SIG-M5 treated with dmso at 0.1 percent for 504 hours (cell line): ENCODE data around the gene SMARCA4.
A peak's percentile ranks its signal among the peaks of the same experiment; 100 is the strongest.

Experiments
- DNase-seq: peaks from one replicate; lab custom pipeline; 2025; ENCODE audit not compliant: unreplicated experiment; lab: John Stamatoyannopoulos, UW

Gene SMARCA4

DNA sequence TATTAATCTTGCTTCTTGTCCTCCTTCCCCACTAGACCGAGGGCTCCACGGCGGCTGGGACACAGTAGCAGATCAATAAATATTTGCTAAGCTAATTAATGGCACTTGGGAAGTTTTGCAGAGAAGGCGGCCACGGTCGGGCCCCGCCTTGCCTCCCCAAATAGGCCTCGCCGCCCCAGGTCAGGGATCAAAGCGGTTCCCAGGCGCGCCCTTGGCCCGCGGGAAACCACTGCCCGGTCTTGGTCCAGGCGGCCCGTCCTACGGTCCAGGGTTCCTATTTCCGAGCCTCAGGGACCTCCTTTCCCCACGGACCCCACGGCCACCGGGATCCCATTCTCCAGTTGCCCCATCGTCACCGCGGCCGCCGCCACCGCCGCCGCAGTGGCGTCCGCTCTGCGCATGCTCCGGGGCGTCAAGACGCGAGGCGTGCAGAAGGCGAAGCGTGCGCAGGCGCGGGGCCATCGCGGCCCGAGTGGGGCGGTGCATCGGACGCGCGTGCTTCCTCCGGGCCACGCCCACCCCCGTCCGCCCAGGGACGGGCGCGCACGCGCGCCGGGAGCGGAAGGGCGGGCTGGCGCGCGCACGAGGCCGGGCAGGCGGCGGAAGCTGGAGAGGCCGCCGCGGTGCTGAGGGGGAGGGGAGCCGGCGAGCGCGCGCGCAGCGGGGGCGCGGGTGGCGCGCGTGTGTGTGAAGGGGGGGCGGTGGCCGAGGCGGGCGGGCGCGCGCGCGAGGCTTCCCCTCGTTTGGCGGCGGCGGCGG lies at the start of gene SMARCA4:
TSS of gene SMARCA4 (plus strand) at position 717 of the 759 bp plus-strand sequence. CDS start 23,122 bp downstream, outside the sequence.
- DNase-seq: peak; percentile 86

DNA sequence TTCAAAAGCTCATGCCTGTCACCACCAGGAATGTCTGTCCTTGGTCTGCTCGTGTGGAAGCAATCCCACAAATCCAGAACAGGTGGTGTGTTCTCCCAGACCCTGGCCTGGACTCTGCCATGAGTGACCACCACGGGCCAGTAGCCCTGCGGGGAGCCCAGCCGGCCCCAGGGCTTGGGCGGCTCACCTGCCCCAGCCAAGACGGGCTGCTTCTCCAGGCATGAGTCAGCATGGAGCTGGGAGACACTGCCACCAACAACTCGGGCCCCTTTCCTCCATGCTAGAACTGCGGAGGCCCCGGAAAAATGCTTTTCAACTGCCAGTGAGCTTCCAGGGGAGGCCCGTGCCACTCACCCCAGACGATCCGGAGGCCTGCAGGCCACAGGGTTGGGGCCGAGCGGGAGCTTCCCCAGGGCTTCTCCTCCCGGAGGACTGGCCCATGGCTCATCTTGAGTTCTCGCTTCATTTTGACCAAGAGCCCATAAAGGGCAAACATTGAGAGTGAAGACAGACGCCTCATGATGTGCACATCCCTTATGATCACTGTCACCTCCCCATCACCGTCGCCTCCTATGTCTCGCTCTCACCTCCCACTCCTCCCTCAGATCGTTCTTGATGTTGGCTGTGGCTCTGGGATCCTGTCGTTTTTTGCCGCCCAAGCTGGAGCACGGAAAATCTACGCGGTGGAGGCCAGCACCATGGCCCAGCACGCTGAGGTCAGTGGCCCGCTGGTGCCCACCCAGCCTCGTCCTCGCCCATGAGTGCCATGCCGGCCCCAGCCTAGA lies 49.1 kb upstream of the SMARCA4 start:
- no peak for DNase-seq

DNA sequence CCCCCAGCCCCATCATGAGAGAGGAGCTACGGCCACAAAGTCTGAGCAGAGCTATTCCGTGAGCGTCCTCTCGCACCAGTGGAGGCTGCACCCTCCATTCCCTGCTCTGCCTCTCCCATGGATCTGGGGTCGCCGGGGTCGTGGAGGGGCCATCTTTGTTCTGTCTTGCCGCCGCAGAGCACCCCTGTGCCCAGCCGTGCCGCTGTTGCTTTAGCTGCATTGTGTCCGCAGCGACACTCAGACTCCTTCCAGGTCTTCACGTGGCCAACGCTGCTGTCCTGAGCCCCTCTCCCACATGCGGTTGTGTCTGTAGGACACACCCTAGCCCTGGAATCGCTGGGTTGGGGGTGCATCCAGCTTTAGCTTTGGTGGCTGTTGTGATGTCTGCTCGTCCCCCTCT lies 48.2 kb upstream of the SMARCA4 start:
- DNase-seq: no peak

DNA sequence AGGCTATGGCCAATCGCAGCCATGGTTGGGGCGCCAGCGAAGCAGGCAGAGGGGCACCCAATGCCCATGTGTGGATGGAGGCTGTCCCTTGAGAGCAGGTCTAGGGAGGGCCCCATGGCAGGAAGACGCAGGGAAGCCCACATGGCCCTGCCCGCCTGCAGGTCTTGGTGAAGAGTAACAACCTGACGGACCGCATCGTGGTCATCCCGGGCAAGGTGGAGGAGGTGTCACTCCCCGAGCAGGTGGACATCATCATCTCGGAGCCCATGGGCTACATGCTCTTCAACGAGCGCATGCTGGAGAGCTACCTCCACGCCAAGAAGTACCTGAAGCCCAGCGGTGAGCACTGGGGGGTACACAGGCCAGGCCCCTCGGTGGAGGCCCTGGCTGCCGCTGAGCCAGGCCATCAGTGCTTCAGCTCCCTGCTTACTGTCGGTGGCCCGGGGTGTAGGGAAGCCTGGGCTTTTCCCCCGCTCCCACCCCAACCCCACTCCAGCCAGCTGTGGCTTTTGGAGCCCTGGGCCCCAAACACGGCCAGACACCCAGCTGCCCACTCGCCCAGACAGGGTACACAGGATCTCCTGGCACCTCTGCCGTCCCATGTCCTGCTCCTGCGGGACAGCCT lies 47.0 kb upstream of the SMARCA4 start:
- no peak for DNase-seq

DNA sequence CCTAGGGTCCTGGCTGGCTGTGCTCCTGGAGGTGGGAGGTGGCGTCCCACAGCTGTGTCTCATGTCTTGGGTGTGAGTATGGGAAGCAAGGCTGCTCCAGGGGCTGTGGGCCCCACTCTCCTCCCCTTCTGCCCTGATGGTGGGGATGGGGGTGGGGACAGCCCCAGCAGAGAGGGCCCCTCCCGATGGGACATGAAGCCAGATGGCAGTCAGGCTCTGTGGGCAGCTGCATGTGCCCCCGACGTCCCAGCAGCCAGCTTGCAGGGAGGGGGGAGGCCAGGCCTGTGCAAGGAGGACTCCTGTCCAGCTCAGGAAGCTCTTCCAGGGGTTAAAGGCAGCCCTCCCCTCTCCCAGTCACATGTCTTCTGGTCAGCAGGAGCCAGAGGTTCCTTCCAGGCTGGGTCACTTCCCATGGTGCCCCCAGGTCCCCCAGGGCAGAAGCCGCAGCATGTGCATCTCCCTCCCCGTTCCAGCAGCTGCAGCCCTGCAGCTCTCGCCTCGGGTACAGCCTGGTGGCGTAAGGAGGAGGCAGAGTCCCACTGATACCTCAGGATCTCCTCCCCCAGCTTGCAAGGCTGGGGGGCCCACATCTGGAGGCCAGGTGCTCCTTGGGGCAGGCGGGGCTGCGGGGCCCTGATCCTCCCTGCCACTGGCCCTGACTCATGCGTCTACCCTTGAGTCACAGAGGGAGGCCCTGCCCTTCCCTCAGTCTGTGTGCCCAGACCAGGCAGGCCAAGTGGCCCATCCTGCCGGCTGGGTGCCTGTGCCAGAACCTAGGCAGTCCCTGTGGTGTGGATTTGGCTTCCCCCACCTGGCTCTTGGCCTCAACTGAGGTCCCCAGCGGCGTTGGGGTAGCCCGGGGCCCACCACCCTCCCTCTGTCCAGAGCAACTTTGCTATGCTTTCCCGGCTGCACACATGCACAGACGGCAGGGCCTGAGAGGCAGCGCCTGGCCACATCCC lies 45.4 kb upstream of the SMARCA4 start:
- DNase-seq: no peak

DNA sequence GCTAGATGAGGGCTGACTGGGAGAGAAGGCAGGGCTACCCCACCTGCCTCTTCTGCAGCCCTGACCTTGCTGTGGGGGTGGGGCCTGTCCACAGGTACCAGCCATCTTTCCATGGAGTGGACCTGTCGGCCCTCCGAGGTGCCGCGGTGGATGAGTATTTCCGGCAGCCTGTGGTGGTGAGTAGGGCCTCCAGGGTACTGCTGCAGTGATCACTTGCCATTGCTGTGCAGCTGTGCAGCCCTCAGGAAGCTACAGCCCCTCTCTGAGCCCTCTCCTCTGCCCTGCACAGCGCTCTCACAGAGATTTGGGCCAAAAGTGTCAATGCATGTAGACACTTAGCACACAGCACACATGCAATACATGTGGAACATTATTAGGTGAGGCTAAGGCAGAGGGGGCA lies 44.2 kb upstream of the SMARCA4 start:
- DNase-seq: no peak

DNA sequence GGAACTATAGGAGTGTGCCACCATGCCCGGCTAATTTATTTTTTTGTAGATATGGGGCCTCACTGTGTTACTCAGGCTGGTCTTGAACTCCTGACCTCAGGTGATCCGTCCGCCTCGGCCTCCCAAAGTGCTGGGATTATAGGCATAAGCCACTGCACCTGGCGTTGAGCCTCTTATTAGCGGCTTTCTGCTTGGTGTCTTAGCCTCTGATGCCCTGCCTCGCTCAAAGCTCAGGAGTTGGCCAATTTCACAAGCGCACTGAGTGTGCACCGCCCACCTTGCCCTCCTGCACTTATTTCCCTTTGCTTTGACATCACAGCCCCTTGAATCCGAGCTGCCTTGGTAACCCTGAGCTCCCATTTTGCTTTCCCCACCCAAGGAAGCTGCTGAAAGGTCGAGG lies 42.5 kb upstream of the SMARCA4 start:
- DNase-seq: no peak

DNA sequence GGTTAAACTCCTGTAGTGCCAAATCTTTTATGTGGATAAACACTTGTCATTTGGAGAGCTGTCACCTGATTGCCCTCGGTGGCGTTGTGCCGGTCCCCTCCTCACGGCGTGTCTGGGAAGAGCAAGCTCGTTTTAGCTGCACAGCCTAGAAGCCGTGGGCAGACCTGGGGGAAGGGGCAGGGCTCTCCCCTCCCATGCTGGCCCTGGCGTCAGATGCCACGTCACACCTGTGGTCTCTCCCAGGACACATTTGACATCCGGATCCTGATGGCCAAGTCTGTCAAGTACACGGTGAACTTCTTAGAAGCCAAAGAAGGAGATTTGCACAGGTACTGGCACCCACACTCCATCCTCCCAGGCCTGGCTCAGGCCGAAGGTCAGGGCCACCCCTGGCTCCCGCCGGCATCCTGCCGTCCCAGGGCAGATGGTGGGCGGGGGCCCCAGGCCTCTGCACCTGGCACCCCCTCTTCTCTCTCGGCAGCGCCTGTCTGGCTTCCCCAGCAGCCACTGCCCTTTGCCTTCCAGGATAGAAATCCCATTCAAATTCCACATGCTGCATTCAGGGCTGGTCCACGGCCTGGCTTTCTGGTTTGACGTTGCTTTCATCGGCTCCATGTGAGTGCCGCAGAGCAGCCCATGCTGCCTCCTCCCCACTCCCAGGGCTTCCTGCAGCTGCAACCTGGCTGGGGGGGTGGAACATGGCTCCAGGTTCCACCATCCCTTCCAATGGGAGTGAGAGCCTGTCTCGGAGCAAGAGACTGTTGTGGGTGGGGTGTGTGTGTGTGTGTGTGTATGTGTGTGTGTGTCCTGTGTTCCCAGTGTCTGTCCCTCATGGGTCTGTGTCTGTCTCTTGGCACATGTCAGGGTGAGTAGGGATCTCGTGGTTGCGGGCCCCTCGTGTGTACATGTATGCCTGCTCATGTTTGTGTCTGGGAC lies 41.2 kb upstream of the SMARCA4 start:
- DNase-seq: no peak

DNA sequence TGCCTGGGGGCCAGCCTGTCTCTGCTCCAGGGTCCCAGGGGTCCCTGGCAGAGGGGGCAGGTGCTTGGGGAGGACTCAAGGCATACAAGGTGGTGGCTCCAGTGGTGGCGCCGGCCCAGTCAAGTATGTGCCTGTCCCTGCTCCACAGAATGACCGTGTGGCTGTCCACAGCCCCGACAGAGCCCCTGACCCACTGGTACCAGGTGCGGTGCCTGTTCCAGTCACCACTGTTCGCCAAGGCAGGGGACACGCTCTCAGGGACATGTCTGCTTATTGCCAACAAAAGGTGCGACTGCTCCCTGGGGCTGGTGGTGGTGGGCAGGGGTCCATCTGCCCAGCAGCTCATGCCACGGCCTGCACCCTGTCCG lies 40.6 kb upstream of the SMARCA4 start:
- DNase-seq: no peak

DNA sequence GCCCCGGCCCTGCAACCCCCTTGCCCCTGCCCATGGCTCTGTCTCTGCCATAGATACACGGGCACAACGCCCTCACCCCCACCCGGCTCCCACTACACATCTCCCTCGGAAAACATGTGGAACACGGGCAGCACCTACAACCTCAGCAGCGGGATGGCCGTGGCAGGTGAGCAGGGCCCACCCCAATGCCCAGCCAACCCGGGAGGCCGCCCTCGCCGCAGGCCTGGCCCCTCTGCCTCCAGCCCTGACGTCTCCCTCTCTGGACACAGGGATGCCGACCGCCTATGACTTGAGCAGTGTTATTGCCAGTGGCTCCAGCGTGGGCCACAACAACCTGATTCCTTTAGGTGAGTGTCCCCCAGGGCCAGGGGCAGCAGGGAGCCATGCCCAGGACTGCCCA lies 40.0 kb upstream of the SMARCA4 start:
- no peak for DNase-seq

DNA sequence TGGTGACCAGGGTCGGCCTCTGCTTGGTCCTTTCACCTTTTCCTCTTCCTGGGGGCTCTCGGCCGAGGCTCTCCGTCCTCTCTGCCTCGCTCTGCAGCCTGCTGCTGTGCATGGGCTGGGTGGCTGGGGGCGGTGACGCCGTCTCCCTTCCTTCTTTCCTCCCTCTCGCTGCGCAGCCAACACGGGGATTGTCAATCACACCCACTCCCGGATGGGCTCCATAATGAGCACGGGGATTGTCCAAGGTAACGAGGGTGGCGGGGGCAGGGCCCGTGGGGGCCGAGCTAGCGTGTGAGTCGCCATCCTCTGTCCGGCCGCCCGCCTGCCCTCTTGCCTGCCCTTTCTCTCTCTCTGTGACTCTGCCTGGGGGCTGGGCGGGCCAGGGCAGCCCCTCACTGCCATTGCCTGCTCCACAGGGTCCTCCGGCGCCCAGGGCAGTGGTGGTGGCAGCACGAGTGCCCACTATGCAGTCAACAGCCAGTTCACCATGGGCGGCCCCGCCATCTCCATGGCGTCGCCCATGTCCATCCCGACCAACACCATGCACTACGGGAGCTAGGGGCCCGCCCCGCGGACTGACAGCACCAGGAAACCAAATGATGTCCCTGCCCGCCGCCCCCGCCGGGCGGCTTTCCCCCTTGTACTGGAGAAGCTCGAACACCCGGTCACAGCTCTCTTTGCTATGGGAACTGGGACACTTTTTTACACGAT lies 39.5 kb upstream of the SMARCA4 start:
- no peak for DNase-seq

DNA sequence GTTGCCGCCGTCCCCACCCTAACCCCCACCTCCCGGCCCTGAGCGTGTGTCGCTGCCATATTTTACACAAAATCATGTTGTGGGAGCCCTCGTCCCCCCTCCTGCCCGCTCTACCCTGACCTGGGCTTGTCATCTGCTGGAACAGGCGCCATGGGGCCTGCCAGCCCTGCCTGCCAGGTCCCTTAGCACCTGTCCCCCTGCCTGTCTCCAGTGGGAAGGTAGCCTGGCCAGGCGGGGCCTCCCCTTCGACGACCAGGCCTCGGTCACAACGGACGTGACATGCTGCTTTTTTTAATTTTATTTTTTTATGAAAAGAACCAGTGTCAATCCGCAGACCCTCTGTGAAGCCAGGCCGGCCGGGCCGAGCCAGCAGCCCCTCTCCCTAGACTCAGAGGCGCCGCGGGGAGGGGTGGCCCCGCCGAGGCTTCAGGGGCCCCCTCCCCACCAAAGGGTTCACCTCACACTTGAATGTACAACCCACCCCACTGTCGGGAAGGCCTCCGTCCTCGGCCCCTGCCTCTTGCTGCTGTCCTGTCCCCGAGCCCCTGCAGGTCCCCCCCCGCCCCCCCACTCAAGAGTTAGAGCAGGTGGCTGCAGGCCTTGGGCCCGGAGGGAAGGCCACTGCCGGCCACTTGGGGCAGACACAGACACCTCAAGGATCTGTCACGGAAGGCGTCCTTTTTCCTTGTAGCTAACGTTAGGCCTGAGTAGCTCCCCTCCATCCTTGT lies 38.8 kb upstream of the SMARCA4 start:
- DNase-seq: no peak

DNA sequence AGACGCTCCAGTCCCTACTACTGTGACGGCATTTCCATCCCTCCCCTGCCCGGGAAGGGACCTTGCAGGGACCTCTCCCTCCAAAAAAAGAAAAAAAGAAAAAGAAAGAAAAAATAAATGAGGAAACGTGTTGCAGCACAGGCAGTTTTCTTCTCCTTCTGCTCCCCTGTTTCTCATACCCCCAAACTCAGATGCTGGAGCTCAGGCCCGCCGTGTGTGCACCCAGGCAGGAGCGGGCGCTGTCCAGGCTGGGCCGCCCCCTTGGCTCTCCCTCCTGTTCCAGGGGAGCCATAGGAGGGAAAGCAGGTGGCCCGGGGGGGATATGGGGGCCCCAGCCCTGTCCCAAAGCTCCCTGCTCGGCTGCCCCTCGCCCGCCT lies 38.2 kb upstream of the SMARCA4 start:
- DNase-seq: no peak

DNA sequence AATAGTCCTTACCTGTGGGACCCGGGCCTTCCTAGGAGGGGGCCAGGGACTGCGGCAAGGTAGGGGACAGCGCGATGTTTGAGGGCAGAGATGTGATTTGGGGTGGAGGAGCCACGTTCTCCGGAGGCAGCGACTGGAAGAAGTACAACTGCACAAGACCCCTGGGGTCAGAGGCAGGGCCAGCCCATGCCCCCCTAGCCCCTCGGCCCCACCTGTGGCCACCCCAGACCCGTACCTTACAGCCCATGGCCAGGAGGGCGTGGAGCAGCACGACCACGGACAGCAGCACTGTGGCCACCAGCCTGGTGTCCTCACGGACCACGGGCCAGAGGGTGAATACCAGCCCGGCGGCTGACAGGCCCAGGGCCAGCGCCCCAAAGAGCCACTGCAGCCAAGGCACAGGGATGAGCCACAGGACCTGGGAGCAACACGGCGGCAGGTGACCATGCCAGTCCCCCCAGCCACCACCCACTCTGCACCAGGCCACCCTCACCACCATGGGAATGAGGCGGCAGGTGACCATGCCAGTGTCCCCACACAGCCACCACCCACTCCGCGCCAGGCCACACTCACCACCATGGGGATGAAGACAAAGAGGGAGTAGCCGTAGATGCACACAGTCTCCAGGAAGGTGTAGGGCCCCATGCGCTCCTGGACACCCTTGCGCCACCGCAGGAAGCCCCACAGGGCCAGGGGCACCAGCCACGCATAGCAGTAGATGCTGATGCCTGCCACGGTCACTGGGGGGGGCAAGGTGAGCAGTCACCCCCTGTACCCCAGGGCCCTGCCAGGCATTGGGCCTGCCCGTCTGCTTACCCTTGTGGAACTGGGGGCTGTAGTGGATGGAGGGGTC lies 37.3 kb upstream of the SMARCA4 start:
- DNase-seq: no peak

DNA sequence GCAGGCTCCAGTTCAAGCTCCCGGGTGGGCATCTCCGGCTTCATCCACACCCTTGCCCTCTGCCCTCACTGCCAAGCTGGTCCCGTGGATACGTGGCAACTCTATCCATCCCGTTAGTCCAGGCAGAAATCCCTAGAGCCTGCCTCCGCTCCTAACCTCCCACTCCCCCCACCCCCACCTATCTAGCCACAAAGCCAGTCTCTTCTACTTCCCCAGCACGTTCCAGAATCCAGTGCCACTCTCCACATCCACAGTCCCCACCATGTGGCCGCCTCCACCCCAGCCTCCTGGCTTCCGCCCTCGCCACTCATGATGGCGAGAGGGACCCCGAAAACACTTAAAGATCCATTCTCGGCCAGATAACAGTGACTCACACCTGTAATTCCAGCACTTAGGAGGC lies 36.2 kb upstream of the SMARCA4 start:
- no peak for DNase-seq

DNA sequence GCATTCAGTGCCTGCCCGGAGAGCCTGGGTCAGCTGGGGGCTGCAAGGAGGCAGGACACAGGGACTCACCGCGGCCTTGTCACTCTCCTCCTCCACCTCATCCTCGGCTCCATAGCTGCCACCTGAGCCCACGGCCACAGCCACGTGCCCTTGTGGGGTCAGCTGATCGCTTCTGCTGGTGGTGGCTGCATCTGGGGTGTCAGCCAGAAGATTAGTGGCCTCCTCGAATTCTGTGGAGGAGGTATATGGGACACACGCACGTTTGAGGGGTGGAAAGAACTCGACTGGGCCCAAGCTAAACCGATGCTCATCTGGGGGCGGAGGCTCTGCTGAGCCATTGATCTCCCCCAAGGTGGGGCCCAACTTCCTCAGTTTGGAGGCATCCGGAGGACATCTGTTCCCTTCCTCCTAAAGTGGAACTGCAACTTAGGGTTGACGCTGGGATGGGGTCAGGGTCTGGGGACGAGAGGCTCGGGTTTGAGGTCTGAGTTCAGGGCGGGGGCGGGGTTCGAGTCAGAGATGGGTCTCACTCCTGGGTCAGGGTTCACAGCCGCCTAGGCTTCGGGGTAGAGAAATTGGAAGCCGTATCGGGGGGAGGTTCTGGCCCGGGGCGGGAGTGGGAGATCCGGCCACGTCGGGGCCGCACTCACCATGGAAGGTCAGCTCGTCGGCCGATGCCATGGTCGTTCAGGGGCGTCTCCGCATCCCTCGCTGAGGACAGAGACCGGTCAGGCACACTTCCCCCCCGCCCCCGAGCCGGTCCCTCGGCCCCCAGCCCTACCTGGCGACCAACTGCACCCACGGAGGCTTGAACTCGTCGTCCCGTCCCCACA lies 32.9 kb upstream of the SMARCA4 start:
- no peak for DNase-seq
